PFSK-1 (cell line): ENCODE measurements around the gene LINGO1.

ENCODE experiments used
- FOXP2 ChIP-seq: optimal IDR thresholded peaks from 2 replicates; pipeline ENCODE3; 2011; ENCODE audit warnings: borderline replicate concordance, control low read depth, inconsistent platforms; ENCODE audit not compliant: insufficient read depth; ENCODE audit errors: extremely low read length, extremely low read depth
- POLR2AphosphoS5 ChIP-seq: IDR thresholded peaks from 2 replicates; pipeline ENCODE4 v1.6.1; 2012; ENCODE audit warnings: low read depth, mild to moderate bottlenecking, control low read depth, low read length, moderate library complexity
- REST ChIP-seq, 2 experiments: IDR thresholded peaks; 2 replicates each; pipeline versions ENCODE4 v1.6.1 to v1.8.0; 2011 to 2012; ENCODE audit warnings: low read depth in 2 of 2, low read length in 2 of 2, control low read depth in 1 of 2, inconsistent platforms in 1 of 2, mild to moderate bottlenecking in 1 of 2, moderate library complexity in 1 of 2; ENCODE audit not compliant: insufficient read depth in 1 of 2
- SIN3A ChIP-seq: IDR thresholded peaks from 2 replicates; pipeline ENCODE4 v1.6.1; 2012; ENCODE audit warnings: mild to moderate bottlenecking, low read length, moderate library complexity, borderline replicate concordance; ENCODE audit not compliant: insufficient read depth
- TAF1 ChIP-seq: IDR thresholded peaks from 2 replicates; pipeline ENCODE4 v1.6.1; 2012; ENCODE audit warnings: low read length, control low read depth, borderline replicate concordance; ENCODE audit not compliant: insufficient read depth

The LINGO1 gene

GRCh38 chr15:77622209-77622933 is 10.3 kb downstream of the LINGO1 start:
- TF ChIP-seq SIN3A (no peak), TAF1 (no peak), POLR2AphosphoS5 (no peak), REST (IDR thresholded peaks at IDR 0.05; ENCODE audit: insufficient read depth in 1 of 2, low read depth in 2 of 2, low read length in 2 of 2) (no peak), FOXP2 (no peak)

DNA sequence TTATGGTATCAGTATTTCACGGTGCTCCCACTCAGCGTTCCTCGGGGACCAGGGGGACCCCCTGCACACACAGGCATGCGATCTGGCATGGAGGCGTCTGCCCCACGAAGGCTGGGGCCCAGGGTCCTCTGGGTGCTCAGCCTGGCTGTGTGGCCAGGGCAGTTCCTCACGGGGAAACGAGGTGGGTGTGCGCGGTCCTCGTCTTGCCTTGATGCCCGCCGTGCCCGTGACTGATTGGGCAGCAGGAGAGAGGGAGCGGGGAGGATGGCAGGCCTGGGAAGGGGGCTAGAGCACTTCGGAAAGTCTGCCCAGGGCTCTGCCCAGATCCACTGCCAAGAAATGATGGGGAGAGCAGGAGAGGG is 10.9 kb downstream of the LINGO1 start:
- TF ChIP-seq REST (IDR thresholded peaks at IDR 0.05; ENCODE audit: insufficient read depth in 1 of 2, low read depth in 2 of 2, low read length in 2 of 2): no peak
- no peak for TF ChIP-seq SIN3A
- no peak for TF ChIP-seq FOXP2
- no peak for TF ChIP-seq TAF1
- TF ChIP-seq POLR2AphosphoS5: no peak

- no peak for TF ChIP-seq REST (IDR thresholded peaks at IDR 0.05; ENCODE audit: insufficient read depth in 1 of 2, low read depth in 2 of 2, low read length in 2 of 2)
- no peak for TF ChIP-seq POLR2AphosphoS5
- no peak for TF ChIP-seq TAF1
- no peak for TF ChIP-seq FOXP2
- TF ChIP-seq SIN3A: no peak
These were observed 11.6 kb downstream of the LINGO1 start for GRCh38 chr15:77620960-77621647.

DNA sequence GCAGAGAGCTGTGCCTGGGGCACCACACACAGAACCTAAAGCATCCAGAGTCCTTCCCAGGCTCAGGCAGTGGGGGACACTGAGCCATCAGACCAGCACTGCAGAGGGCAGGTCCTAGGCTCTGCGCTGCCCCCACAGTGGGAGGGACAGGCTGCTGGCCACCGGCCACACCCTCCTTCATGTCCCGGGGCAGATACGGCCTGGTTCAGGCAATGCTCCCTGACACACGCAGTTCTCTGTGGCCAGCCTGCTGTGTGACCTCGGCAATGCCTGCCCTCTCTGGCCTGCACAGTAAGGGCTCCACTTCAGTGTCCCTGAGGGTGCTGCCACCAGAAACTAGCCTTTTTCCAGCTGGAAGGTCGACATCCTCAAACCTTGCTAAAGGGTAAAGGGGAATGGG is 12.4 kb downstream of the LINGO1 start:
- TF ChIP-seq REST (IDR thresholded peaks at IDR 0.05; ENCODE audit: insufficient read depth in 1 of 2, low read depth in 2 of 2, low read length in 2 of 2) (no peak), FOXP2 (no peak), TAF1 (no peak), POLR2AphosphoS5 (no peak), SIN3A (no peak)

DNA sequence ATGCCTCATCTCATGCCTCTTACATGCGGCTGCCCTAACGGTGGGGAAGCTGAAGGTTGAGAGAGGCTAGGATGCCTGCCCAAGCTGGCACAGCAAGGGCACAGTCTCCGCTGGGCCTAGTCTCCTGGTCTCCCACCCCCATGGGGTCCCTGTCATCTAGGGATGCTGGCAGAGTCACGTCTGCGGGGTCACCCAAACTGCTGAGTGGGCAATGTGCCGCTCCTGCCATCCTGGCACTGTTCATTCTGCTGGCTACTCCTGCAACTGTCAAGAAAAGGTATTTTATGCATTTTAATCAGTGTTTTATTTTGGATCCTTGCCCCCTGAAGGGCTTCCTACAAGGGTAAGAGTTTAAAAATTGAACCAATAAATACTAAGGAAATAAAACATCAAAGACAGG is 12.8 kb downstream of the LINGO1 start:
- no peak for TF ChIP-seq TAF1
- TF ChIP-seq SIN3A: no peak
- no peak for TF ChIP-seq REST (IDR thresholded peaks at IDR 0.05; ENCODE audit: insufficient read depth in 1 of 2, low read depth in 2 of 2, low read length in 2 of 2)
- no peak for TF ChIP-seq FOXP2
- TF ChIP-seq POLR2AphosphoS5: no peak
